Fibroblast of gingiva (primary cell): ENCODE results near the gene MBOAT2.
A peak's percentile ranks its signal among the peaks of the same experiment; 100 is the strongest.

Source experiments
- DNase-seq: peaks from one replicate; pipeline ENCODE4 v3.0.0-alpha.2; 2011; ENCODE audit warnings: low read depth

The MBOAT2 gene

GRCh38 chr2:8858910-8859309, 144.6 kb downstream of the MBOAT2 start:
- DNase-seq = no peak

GRCh38 chr2:8858264-8858663, 145.2 kb downstream of the MBOAT2 start:
- no peak for DNase-seq

GRCh38 chr2:8857709-8858108, 145.8 kb downstream of the MBOAT2 start:
- no peak for DNase-seq

GRCh38 chr2:8856176-8856575, 147.3 kb downstream of the MBOAT2 start:
- DNase-seq = no peak

- DNase-seq = no peak
Observed at GRCh38 chr2:8855010-8855409, 148.5 kb downstream of the MBOAT2 start.

GRCh38 chr2:8853426-8853825, 150.1 kb downstream of the MBOAT2 start:
- no peak for DNase-seq

GRCh38 chr2:8851811-8852560, 151.5 kb downstream of the MBOAT2 start:
- no peak for DNase-seq

GRCh38 chr2:8850845-8851487, 152.5 kb downstream of the MBOAT2 start:
- no peak for DNase-seq

- DNase-seq = peak; percentile 16
Observed at GRCh38 chr2:8849327-8849726, 154.2 kb downstream of the MBOAT2 start.

- no peak for DNase-seq
Observed at GRCh38 chr2:8848328-8849100, 155.0 kb downstream of the MBOAT2 start.

GRCh38 chr2:8847400-8847799, 156.1 kb downstream of the MBOAT2 start:
- no peak for DNase-seq

- no peak for DNase-seq
Observed at GRCh38 chr2:8841932-8842331, 161.6 kb downstream of the MBOAT2 start.

GRCh38 chr2:8840475-8841091, 162.9 kb downstream of the MBOAT2 start:
- no peak for DNase-seq

GRCh38 chr2:8839189-8839965, 164.1 kb downstream of the MBOAT2 start:
- no peak for DNase-seq

GRCh38 chr2:8837795-8838140, 165.7 kb downstream of the MBOAT2 start:
- DNase-seq = no peak

- DNase-seq = peak; percentile 76
Observed at GRCh38 chr2:8836971-8837794, 166.3 kb downstream of the MBOAT2 start, which contains the start of gene KIDINS220. TSS of gene KIDINS220 (minus strand) at chr2:8837613. CDS start at chr2:8827093, 10,520 bp downstream.

GRCh38 chr2:8835279-8835678, 168.2 kb downstream of the MBOAT2 start:
- no peak for DNase-seq

GRCh38 chr2:8833853-8834252, 169.6 kb downstream of the MBOAT2 start:
- DNase-seq = no peak

GRCh38 chr2:8831516-8831915, 172.0 kb downstream of the MBOAT2 start:
- no peak for DNase-seq

GRCh38 chr2:8827729-8828128, 175.8 kb downstream of the MBOAT2 start:
- no peak for DNase-seq

GRCh38 chr2:8822218-8822617, 181.3 kb downstream of the MBOAT2 start:
- peak; percentile 31 for DNase-seq
